Measurements from ENCODE around the gene TAF4.

- TF ChIP-seq CTCF (IDR thresholded peaks at IDR 0.05 in 4 of 5, conservative IDR thresholded peaks at IDR 0.05 in 1 of 5) (no peak), POLR2A (IDR thresholded peaks at IDR 0.05) (no peak)
These were observed 67.1 kb downstream of the TAF4 start for GRCh38 chr20:61998343-61999121.

All from gastrocnemius medialis (tissue), 4 donors.